ENCODE results near the gene TTYH1.

DNA sequence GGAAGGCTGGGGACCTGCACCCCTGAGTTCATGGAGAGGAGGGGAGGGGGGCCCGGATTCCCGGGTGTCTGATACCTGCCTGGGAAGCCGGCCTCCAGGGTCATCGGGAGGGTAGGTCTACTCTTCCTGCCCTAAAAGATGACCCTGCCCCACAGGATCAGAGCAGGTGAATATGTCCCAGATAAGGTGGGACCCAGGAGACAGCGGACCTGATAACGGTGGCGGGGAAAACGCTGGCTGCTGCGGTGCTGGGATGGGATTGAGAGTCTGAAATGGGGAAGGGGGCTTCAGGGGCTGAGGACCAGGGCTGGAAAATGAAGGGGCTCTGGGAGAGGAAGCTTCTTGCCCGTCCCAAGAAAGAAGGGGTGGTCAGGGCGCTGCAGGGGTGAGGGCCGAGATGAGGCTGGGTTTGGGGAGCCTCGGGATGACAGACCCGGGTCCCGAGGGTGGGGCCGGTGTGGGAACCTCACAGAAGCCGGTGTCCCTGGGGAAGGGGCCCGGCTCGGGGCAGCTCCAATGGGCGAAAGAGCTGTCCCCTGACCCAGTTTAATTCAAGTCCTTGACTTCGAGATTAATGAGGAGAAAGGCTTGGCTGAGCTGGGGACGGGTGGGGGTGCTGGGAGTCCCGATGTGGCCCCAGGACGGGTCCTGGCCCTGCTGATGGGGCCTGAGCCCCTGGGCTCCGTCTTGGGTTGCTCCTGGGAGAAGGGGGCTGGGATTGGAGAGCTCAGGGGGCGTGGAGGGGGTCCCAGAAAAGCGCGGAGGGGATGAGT lies 823 bp downstream of the TTYH1 start:
- TF ChIP-seq, protein P1, sequence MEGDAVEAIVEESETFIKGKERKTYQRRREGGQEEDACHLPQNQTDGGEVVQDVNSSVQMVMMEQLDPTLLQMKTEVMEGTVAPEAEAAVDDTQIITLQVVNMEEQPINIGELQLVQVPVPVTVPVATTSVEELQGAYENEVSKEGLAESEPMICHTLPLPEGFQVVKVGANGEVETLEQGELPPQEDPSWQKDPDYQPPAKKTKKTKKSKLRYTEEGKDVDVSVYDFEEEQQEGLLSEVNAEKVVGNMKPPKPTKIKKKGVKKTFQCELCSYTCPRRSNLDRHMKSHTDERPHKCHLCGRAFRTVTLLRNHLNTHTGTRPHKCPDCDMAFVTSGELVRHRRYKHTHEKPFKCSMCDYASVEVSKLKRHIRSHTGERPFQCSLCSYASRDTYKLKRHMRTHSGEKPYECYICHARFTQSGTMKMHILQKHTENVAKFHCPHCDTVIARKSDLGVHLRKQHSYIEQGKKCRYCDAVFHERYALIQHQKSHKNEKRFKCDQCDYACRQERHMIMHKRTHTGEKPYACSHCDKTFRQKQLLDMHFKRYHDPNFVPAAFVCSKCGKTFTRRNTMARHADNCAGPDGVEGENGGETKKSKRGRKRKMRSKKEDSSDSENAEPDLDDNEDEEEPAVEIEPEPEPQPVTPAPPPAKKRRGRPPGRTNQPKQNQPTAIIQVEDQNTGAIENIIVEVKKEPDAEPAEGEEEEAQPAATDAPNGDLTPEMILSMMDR (IDR thresholded peaks at IDR 0.05): no peak
- TF ChIP-seq POLR2A (IDR thresholded peaks at IDR 0.05) (no peak), EP300 (IDR thresholded peaks at IDR 0.05) (no peak), POLR2AphosphoS5 (IDR thresholded peaks at IDR 0.05) (no peak)

Data from upper lobe of left lung (tissue), 4 donors.